A673 (cell line): Measurements from ENCODE around the gene MFSD6. TPM values are rescaled to one million over a fixed set of nuclear protein-coding genes. Genes with fewer than 3 reads are reported as not detected.

Source experiments
- BruUV-seq: library from RNA; stranded (reverse); fragments of 400-500 nt; replicated peaks from 2 replicates; lab custom pipeline; 2021; lab: Mats Ljungman, UMichigan
- CTCF ChIA-PET: fragments of 300-600 bp; sonication (Branson Sonifier 250); formaldehyde crosslinking; loops from one replicate; lab custom pipeline; 2022; ENCODE audit warnings: antibody characterized with exemption; lab: Charles Lee
- POLR2A ChIA-PET: fragments of 300-600 bp; sonication (Branson Sonifier 250); formaldehyde crosslinking; loops from one replicate; lab custom pipeline; 2022; ENCODE audit warnings: antibody characterized with exemption; ENCODE audit not compliant: low non-redundant PET; lab: Charles Lee
- DNase-seq: peaks from one replicate; pipeline ENCODE4 v3.0.0-alpha.2; 2015; ENCODE audit warnings: low spot score
- H3K27ac ChIP-seq: fragments of 200-600 bp; sonication (generic); 2 replicates; pipeline ENCODE4 v1.5.1; 2016; ENCODE audit warnings: mixed run types, low read depth, mild to moderate bottlenecking, mixed read lengths, antibody characterized with exemption, low read length; ENCODE audit not compliant: poor library complexity, severe bottlenecking
- H3K27me3 ChIP-seq: fragments of 200-600 bp; sonication (generic); replicated peaks from 2 replicates; pipeline ENCODE4 v1.6.1; 2017; ENCODE audit warnings: mixed run types, low read depth, mild to moderate bottlenecking, mixed read lengths, antibody characterized with exemption, low read length; ENCODE audit not compliant: insufficient read depth, poor library complexity
- H3K36me3 ChIP-seq: fragments of 200-600 bp; sonication (generic); 2 replicates; pipeline ENCODE4 v1.6.1; 2016; ENCODE audit warnings: mixed run types, mild to moderate bottlenecking, mixed read lengths, antibody characterized with exemption, low read length; ENCODE audit not compliant: insufficient read depth, poor library complexity, severe bottlenecking
- H3K4me1 ChIP-seq: fragments of 200-600 bp; sonication (generic); 2 replicates; pipeline ENCODE4 v1.6.1; 2017; ENCODE audit warnings: mixed run types, mild to moderate bottlenecking, mixed read lengths, antibody characterized with exemption, low read length; ENCODE audit not compliant: insufficient read depth, poor library complexity, severe bottlenecking
- H3K4me3 ChIP-seq: fragments of 200-600 bp; sonication (generic); 2 replicates; pipeline ENCODE4 v1.5.1; 2016; ENCODE audit warnings: low read depth, mixed run types, mild to moderate bottlenecking, mixed read lengths, low read length; ENCODE audit not compliant: poor library complexity, severe bottlenecking
- H3K9me3 ChIP-seq: fragments of 200-600 bp; sonication (generic); 2 replicates; pipeline ENCODE4 v1.6.1; 2016; ENCODE audit warnings: mixed run types, low read depth, mild to moderate bottlenecking, mixed read lengths, antibody characterized with exemption, low read length; ENCODE audit not compliant: poor library complexity, severe bottlenecking
- EZH2 ChIP-seq: fragments of 200-600 bp; sonication (generic); IDR thresholded peaks from 2 replicates; pipeline ENCODE4 v1.6.1; 2017; ENCODE audit warnings: borderline replicate concordance, low read depth, mild to moderate bottlenecking, mixed read lengths, antibody characterized with exemption, low read length; ENCODE audit not compliant: poor library complexity, severe bottlenecking
- intact Hi-C: fragments of 100-400 bp; cut with micrococcal nuclease; formaldehyde crosslinking; loops from one replicate; pipeline ENCODE4 v1.10.0; 2022; ENCODE audit not compliant: unreplicated experiment
- total RNA-seq: library from RNA; stranded (reverse); gene quantifications from 2 replicates; pipeline ENCODE4 v1.2.3, GENCODE V29; 2021
- TF ChIP-seq, protein P1 (sequence below): fragments of 300-800, 200-600 bp; sonication (generic); conservative IDR thresholded peaks from 2 replicates; pipeline ENCODE4 v1.5.1; 2017; ENCODE audit warnings: low read depth, mild to moderate bottlenecking, antibody characterized with exemption, low read length, moderate library complexity, mixed read lengths

The MFSD6 gene
- total RNA-seq, 1 experiment from 2014 or later = 8.4 TPM

DNA sequence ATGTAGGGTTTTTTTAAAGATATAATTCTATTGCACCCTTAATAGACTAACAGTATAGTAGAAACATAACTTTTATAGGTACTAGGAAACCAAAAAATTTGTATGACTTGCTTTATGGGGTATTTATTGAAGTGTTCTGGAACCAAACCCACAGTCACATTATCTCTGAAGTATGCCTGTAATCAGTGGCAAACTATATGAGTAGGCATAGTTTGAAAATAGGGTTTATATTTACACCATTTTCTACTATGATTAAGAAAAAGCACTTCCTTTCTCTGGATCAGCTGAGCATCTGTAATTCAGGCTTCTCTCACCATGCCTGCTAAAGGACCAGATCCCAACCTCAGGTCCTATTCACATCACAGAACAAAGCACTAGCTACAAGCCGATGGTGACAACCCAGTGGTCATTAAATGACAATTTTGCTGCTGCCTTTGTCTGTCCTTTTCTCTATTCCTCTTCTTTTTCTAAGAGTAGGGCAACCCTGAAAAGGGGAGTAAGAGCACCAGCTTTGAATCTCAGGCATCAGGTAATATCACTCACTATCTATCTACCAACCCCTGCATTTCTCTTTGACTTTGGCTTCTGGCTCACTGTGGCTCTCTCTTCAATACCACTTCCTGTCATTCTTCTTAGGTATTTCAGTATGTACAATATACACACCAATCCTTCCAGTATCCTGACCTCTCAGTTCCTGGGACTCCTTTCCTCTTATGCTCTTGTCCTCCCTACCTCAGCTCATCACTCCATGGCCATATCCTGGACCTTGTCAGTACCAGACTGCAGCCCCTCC is 112.0 kb downstream of the MFSD6 start:
- ChIA-PET CTCF (no interaction called here), POLR2A (no interaction called here)
- TF ChIP-seq, protein P1, sequence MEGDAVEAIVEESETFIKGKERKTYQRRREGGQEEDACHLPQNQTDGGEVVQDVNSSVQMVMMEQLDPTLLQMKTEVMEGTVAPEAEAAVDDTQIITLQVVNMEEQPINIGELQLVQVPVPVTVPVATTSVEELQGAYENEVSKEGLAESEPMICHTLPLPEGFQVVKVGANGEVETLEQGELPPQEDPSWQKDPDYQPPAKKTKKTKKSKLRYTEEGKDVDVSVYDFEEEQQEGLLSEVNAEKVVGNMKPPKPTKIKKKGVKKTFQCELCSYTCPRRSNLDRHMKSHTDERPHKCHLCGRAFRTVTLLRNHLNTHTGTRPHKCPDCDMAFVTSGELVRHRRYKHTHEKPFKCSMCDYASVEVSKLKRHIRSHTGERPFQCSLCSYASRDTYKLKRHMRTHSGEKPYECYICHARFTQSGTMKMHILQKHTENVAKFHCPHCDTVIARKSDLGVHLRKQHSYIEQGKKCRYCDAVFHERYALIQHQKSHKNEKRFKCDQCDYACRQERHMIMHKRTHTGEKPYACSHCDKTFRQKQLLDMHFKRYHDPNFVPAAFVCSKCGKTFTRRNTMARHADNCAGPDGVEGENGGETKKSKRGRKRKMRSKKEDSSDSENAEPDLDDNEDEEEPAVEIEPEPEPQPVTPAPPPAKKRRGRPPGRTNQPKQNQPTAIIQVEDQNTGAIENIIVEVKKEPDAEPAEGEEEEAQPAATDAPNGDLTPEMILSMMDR = no peak
- no peak for TF ChIP-seq EZH2
- H3K4me3 ChIP-seq = no peak overlapping the region
- DNase-seq = no peak
- intact Hi-C loops = loop anchor here (10.0 kb wide), 1 partner anchor 185 kb away; no protein-coding TSS in a partner anchor
- H3K27me3 ChIP-seq = no peaks in the 10 kb centered on the region
- H3K9me3 ChIP-seq = no peaks in the 10 kb centered on the region
- peaks cover 3% of the 10 kb centered on the region for H3K36me3 ChIP-seq
- H3K27ac ChIP-seq = no peak overlapping the region
- no peaks in the 10 kb centered on the region for H3K4me1 ChIP-seq
- BruUV-seq = no TSS peak

DNA sequence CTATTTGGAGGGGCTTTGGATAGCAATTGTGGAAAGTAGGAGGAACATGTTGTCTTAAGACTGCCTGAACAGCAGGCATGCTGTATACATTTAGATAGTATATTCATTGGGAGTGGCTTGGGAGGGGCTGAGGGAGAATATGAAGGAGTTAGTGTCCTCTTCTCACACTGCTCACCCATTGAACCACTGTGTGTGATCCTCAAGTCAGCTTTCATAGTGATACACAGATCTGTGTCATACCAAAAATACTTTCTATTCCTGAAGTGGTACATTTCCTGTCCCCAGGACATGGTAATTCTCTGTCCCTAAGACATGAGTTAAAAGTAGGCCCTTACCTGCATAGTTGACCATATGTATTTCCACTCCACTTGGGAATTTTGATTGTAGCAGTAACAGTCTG is 116.8 kb downstream of the MFSD6 start:
- H3K36me3 ChIP-seq = no peaks in the 10 kb centered on the region
- ChIA-PET CTCF (no interaction called here), POLR2A (no interaction called here)
- no peak for DNase-seq
- H3K27ac ChIP-seq = no peak overlapping the region
- no TSS peak for BruUV-seq
- TF ChIP-seq EZH2 = no peak
- TF ChIP-seq, protein P1 = no peak
- no peak overlapping the region for H3K4me3 ChIP-seq
- intact Hi-C loops = no loop called here
- peaks cover 7% of the 10 kb centered on the region for H3K4me1 ChIP-seq
- no peaks in the 10 kb centered on the region for H3K27me3 ChIP-seq
- H3K9me3 ChIP-seq = no peaks in the 10 kb centered on the region

DNA sequence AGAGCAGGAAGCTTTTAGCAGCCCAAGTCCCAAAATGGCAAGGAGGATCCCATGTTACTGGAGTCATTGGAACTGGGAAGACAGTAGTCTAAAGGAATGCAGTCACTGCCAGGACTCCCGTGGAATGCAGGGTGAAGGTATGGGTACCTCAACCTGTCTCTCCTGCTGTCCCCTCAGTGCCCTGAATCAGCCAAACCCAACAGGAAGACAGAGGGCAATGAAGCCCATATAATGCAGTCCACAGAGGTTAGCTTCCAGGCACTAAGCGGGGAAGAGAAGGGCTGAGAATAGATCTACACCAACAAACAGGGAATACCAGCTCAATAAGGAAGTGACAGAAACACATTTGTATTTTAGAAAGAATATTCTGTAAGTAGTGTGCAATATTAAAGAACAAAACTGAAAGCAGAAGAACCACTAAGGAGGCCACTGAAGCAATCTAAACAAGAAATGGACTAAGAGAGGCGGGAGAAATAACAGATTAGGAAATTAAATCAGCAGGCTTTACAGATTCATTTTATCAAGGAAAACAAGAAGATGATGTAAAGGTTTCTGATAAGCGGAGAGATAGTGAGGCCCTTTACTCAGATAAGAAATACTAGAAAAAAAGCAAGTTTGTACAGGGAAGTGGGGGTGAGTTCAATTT is 118.1 kb downstream of the MFSD6 start:
- Histone ChIP-seq H3K4me1 (peaks cover 13% of the 10 kb centered on the region), H3K4me3 (no peak overlapping the region), H3K36me3 (no peaks in the 10 kb centered on the region), H3K9me3 (no peaks in the 10 kb centered on the region), H3K27ac (no peak overlapping the region), H3K27me3 (no peaks in the 10 kb centered on the region)
- TF ChIP-seq, protein P1 = no peak
- TF ChIP-seq EZH2 = no peak
- BruUV-seq = no TSS peak
- ChIA-PET POLR2A (no interaction called here), CTCF (no interaction called here)
- no peak for DNase-seq
- intact Hi-C loops = no loop called here
